Calu3 (cell line): ENCODE results near the gene GRK5. TPM values are rescaled to one million over a fixed set of nuclear protein-coding genes. Genes with fewer than 3 reads are reported as not detected.

Experiments used
- BruUV-seq: library from RNA; stranded (reverse); fragments of 400-500 nt; replicated peaks from 2 replicates; lab custom pipeline; 2021; lab: Mats Ljungman, UMichigan
- CTCF ChIA-PET: fragments of 300-600 bp; sonication (Branson Sonifier 250); formaldehyde crosslinking; loops from one replicate; lab custom pipeline; 2022; ENCODE audit warnings: antibody characterized with exemption; lab: Charles Lee
- DNase-seq: peaks from one replicate; pipeline ENCODE4 v3.0.0; 2022
- H3K27ac Mint-ChIP-seq: one replicate; pipeline ENCODE4 v1.8.0; 2022; ENCODE audit warnings: mixed read lengths; ENCODE audit not compliant: unreplicated experiment
- H3K27me3 Mint-ChIP-seq: one replicate; pipeline ENCODE4 v1.8.0; 2022; ENCODE audit warnings: mixed read lengths; ENCODE audit not compliant: unreplicated experiment
- H3K36me3 Mint-ChIP-seq: one replicate; pipeline ENCODE4 v1.8.0; 2022; ENCODE audit warnings: mild to moderate bottlenecking, moderate library complexity, mixed read lengths; ENCODE audit not compliant: insufficient read depth, unreplicated experiment
- H3K4me1 Mint-ChIP-seq: one replicate; pipeline ENCODE4 v1.8.0; 2022; ENCODE audit warnings: mild to moderate bottlenecking, low read depth, mixed read lengths; ENCODE audit not compliant: unreplicated experiment
- H3K4me3 Mint-ChIP-seq: one replicate; pipeline ENCODE4 v1.8.0; 2022; ENCODE audit warnings: mild to moderate bottlenecking, low read depth, moderate library complexity, mixed read lengths; ENCODE audit not compliant: unreplicated experiment
- H3K9me3 Mint-ChIP-seq: one replicate; pipeline ENCODE4 v1.8.0; 2022; ENCODE audit warnings: low read depth, mixed read lengths; ENCODE audit not compliant: unreplicated experiment
- CTCF ChIP-seq: fragments of 200-600 bp; IDR thresholded peaks from one replicate; pipeline ENCODE4 v1.8.0; 2022; ENCODE audit warnings: antibody characterized with exemption; ENCODE audit not compliant: unreplicated experiment
- intact Hi-C: fragments of 100-400 bp; cut with micrococcal nuclease; formaldehyde crosslinking; loops from one replicate; pipeline ENCODE4 v1.10.0; 2022; ENCODE audit not compliant: unreplicated experiment
- total RNA-seq: library from RNA; stranded (reverse); gene quantifications from 2 replicates; pipeline ENCODE4 v1.2.3, GENCODE V29; 2022

GRK5 gene
- total RNA-seq, 1 experiment from 2014 or later: 4.4 TPM

DNA sequence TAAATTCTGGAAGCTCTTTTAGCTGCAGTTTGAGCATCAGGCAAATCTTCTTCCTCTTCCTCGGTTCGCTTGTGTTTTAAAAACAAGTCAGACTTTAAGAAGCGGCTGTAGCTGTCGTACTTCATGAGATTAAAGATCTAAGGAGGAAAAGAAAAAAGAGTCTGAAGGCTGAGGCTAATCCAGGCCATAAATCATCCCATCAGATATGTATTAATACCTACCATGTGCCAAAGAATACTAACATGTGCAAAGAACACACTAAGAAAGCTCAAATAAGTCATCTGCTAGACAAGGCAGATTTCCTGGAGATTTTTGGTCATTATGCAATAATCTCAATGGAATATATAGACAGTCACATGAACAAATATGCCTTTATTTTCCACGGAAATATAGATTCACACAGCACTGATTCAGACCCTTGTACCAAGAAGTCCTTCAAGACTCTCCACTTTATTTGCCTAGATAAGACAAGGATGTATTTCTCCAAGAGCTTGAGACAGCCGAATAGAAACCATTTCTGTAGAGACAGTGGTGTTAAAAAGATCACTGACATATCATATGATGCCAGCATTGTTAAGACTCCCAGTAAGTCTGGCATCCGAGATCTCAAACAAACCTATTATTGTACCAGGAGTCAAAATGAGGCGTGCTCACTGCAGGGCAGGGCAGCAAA lies 292.9 kb downstream of the GRK5 start:
- no TSS peak for BruUV-seq
- TF ChIP-seq CTCF: no peak
- H3K4me1 Mint-ChIP-seq: no peaks in the 10 kb centered on the region
- CTCF ChIA-PET: no interaction called here
- no peak for DNase-seq
- H3K27ac Mint-ChIP-seq: no peak overlapping the region
- H3K4me3 Mint-ChIP-seq: no peak overlapping the region
- H3K27me3 Mint-ChIP-seq: no peaks in the 10 kb centered on the region
- no peaks in the 10 kb centered on the region for H3K9me3 Mint-ChIP-seq
- no peaks in the 10 kb centered on the region for H3K36me3 Mint-ChIP-seq
- intact Hi-C loops: no loop called here

GRCh38 chr10:119500821-119501220 lies 293.4 kb downstream of the GRK5 start:
- H3K36me3 Mint-ChIP-seq: no peaks in the 10 kb centered on the region
- no peak overlapping the region for H3K27ac Mint-ChIP-seq
- no peak for DNase-seq
- no peak for TF ChIP-seq CTCF
- no TSS peak for BruUV-seq
- H3K4me3 Mint-ChIP-seq: no peak overlapping the region
- no peaks in the 10 kb centered on the region for H3K9me3 Mint-ChIP-seq
- intact Hi-C loops: no loop called here
- H3K4me1 Mint-ChIP-seq: no peaks in the 10 kb centered on the region
- CTCF ChIA-PET: no interaction called here
- no peaks in the 10 kb centered on the region for H3K27me3 Mint-ChIP-seq

DNA sequence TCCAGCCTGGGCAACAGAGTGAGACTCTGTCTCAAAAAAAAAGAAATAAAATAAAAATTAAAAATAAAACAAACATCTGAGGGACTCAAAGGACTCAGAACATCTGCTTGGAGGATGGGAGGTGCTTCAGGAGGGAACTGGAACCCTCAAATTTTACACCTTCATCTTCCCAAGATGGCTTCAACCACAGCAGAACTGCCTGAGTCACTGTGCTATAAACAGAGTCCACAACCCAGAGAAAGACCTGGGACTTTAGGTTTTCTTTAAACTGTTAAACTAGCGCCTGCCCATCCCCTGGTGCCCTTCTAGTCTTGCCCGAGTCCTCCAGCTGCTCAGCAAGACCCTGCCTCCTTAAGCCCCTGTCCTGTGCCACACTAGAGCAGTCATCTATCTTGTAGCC lies 294.3 kb downstream of the GRK5 start:
- DNase-seq: no peak
- Mint-ChIP-seq H3K4me1 (no peaks in the 10 kb centered on the region), H3K36me3 (no peaks in the 10 kb centered on the region), H3K27ac (no peak overlapping the region), H3K9me3 (no peaks in the 10 kb centered on the region), H3K4me3 (no peak overlapping the region), H3K27me3 (no peaks in the 10 kb centered on the region)
- TF ChIP-seq CTCF: no peak
- no TSS peak for BruUV-seq
- intact Hi-C loops: no loop called here
- CTCF ChIA-PET: no interaction called here

- no peaks in the 10 kb centered on the region for H3K9me3 Mint-ChIP-seq
- no peak for DNase-seq
- no peak overlapping the region for H3K4me3 Mint-ChIP-seq
- H3K4me1 Mint-ChIP-seq: no peaks in the 10 kb centered on the region
- TF ChIP-seq CTCF: no peak
- CTCF ChIA-PET: no interaction called here
- H3K27ac Mint-ChIP-seq: no peak overlapping the region
- intact Hi-C loops: no loop called here
- no peaks in the 10 kb centered on the region for H3K27me3 Mint-ChIP-seq
- no peaks in the 10 kb centered on the region for H3K36me3 Mint-ChIP-seq
- BruUV-seq: no TSS peak
Measured at GRCh38 chr10:119502209-119502608, 294.8 kb downstream of the GRK5 start.
